Stimulated activated CD8-positive, alpha-beta memory T cell treated with anti-CD3 and anti-CD28 coated beads, Interleukin-4, amount 100 ng/mL, for 1 hour (primary cell): ENCODE measurements around the gene DNTTIP2.
"Not testable (repeated sequence)": the region's sequence is repeated elsewhere in the genome, so short reads cannot be mapped to it uniquely, and the experiment has no call there.

Experiments used
- DNase-seq, 2 donors: peaks; one replicate each; pipeline ENCODE4 v3.0.0-alpha.2; 2020; ENCODE audit warnings: low read depth in 2 of 2, low spot score in 1 of 2

Gene DNTTIP2

DNA sequence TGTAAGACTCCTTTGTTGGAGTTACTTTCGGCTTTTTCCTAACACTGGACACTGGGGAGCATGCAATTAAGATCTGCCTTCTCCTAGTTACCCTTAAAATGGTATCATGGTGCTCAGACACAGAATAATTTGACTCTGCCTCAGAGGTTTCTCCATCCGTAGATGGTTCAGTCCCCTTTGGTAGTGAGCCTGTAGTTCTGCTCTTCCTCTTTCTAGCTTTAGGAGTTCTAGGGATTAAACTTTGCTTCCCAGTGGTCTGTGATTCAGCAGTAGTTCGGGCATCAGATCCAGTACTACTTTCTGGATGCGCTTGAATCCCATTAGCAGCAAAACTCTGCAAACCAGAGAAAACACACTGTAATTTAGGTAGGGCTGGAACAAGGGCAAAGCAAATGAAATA lies 1.5 kb downstream of the DNTTIP2 start:
- no peak for DNase-seq

GRCh38 chr1:93876244-93876643 lies 2.8 kb downstream of the DNTTIP2 start:
- no peak for DNase-seq

DNA sequence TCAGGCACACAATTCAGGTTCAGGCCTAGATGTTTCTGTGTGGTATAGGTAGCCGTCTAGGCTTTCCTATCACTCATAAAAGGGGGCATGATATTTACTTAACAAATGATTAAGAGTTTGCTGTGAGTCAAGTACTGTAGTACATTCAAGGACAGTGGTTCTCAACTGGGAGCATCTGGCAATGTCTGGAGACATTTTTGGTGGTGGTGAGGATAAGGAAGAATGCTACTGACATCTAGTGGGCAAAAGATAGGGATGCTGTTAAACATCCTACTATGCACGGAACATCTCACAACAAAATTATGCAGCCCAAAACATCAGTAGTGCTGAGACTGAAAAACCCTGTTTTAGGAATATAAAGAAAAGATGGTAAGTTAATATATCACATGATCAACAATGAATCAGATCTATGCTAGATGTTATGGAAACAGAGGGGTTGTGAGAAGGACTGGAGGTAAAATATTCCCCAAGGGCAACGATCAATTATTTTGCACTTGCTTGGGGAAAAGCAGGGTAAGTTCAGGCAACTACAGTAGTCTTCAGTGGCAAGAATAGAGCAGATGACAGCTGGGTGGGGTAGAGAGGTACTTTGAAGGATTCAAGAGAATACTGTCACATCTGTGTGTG lies 4.9 kb downstream of the DNTTIP2 start:
- no peak for DNase-seq

GRCh38 chr1:93871366-93871765 lies 7.6 kb downstream of the DNTTIP2 start:
- DNase-seq: no peak

- no peak for DNase-seq
These were observed 9.4 kb downstream of the DNTTIP2 start for GRCh38 chr1:93869653-93870052.

DNA sequence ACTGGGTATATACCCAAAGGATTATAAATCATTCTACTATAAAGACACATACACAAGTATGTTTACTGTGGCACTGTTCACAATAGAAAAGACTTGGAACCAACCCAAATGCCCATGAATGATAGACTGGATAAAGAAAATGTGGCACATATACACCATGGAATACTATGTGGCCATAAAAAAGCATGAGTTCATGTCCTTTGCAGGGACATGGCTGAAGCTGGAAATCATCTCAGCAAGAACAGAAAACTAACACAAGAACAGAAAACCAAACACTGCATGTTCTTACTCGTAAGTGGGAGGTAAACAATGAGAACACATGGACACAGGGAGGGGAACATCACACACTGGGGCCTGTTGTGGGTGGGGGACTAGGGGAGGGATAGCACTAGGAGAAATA lies 10.5 kb downstream of the DNTTIP2 start:
- not testable (repeated sequence) for DNase-seq

DNA sequence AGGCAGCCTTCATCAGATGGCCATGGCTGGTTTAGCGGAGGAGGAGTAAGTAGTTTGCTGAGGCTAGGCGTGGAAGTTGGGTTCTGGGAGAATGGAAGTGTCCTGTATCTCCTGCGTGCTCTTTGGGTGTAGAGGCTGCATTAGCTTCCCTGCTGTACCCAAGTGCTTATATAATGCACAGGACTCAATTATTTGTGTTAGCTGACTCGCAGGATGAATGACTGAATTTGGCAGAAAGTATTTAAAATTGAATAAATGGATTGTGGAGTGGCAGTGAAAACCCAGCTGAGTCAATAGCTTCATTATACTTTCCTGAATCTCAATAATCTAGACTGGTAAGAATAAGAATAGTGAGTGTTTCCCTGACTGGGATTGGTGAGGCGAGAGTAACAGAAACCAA lies 13.8 kb downstream of the DNTTIP2 start:
- DNase-seq: no peak

GRCh38 chr1:93864175-93864574 lies 14.8 kb downstream of the DNTTIP2 start:
- DNase-seq: no peak

DNA sequence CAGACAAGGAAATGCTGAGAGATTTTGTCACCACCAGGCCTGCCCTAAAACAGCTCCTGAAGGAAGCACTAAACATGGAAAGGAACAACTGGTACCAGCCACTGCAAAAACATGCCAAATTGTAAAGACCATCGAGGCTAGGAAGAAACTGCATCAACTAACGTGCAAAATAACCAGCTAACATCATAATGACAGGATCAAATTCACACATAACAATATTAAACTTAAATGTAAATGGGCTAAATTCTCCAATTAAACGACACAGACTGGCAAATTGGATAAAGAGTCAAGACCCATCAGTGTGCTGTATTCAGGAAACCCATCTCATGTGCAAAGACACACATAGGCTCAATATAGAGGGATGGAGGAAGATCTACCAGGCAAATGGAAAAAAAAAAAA lies 21.4 kb downstream of the DNTTIP2 start:
- DNase-seq: not testable (repeated sequence)

DNA sequence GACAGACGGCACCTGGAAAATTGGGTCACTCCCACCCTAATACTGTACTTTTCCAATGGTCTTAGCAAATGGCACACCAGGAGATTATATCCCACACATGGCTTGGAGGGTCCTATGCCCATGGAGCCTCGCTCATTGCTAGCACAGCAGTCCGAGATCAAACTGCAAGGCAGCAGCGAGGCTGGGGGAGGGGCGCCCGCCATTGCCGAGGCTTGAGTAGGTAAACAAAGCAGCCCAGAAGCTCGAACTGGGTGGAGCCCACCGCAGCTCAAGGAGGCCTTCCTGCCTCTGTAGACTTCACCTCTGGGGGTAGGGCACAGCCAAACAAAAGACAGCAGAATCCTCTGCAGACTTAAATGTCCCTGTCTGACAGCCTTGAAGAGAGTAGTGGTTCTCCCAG lies 23.0 kb downstream of the DNTTIP2 start:
- DNase-seq: not testable (repeated sequence)

- no peak for DNase-seq
These were observed 25.1 kb downstream of the DNTTIP2 start for GRCh38 chr1:93853940-93854339.

GRCh38 chr1:93851878-93852277 lies 27.1 kb downstream of the DNTTIP2 start:
- DNase-seq: no peak

- DNase-seq: no peak
These were observed 27.7 kb downstream of the DNTTIP2 start for GRCh38 chr1:93851327-93851712.

DNA sequence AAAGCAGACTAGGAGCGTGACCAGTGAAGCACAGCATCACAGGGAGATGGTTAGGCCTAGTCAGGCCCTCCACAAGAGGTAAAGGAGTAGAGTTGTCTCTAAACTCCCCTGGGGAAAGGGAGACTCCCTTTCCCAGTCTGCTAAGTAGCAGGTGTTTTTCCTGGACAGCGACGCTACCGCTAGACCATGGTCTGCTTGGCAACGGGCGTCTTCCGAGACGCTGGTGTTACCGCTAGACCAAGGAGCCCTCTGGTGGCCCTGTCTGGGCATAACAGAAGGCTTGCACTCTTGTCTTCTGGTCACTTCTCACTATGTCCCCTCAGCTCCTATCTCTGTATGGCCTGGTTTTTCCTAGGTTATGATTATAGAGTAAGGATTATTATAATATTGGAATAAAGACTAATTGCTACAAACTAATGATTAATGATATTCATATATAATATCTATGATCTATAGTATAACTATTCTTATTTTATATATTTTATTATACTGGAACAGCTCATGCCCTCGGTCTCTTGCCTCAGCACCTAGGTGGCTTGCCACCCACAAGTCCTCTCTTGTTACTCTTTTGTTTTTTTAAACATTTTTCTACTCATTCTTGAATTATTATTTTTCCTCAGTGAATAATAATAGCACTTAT lies 28.2 kb downstream of the DNTTIP2 start:
- DNase-seq: peak in 1 of 2 donors; percentile 29

DNA sequence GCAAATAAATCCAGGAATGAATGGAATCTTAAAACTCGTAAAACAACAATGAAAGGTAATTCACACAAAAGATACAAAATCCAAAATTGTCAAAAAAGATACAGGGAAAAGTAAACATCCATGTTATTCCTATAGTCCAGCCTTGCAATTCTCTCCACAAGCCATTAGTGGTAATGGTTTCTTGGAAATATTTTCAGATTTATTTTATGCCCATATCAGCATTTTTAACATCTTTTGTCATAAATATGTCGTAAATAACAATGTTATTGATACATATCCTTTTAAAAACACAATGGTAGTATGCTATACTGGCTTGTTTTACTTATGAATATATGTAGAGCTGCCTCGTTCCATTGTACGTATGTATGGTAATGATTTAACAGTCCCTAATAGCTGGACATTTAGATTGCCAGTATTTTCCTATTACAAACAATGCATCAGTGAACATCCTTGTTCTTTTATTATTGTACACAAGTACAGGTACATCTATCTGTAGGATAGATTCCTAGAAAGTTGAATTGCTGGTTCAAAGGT lies 30.6 kb downstream of the DNTTIP2 start:
- DNase-seq: no peak

DNA sequence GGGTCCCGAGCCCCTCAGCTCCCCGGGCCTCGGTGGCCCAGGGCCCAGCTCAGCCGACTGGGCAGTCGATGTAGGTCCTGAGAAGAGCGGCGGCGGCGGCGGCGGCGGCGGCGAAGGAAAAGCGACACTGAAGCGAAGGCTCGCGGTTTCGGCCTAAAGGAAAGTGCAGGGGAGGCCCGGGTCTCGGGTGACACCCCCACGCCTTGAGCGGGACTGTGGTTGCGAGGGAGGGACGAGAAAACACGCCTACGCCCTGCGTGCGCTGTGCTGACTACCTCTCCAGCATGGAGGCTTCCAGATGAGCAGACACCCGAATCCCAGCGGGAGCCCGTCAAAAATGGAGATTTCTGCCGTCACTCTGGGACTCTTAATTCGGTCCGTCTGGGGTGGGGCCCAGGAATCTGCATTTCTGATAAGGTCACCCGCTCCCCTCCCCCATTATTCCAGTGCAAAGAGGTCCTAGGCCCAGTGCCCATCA lies 31.2 kb downstream of the DNTTIP2 start:
- DNase-seq: peak; percentile 34 to 53

DNA sequence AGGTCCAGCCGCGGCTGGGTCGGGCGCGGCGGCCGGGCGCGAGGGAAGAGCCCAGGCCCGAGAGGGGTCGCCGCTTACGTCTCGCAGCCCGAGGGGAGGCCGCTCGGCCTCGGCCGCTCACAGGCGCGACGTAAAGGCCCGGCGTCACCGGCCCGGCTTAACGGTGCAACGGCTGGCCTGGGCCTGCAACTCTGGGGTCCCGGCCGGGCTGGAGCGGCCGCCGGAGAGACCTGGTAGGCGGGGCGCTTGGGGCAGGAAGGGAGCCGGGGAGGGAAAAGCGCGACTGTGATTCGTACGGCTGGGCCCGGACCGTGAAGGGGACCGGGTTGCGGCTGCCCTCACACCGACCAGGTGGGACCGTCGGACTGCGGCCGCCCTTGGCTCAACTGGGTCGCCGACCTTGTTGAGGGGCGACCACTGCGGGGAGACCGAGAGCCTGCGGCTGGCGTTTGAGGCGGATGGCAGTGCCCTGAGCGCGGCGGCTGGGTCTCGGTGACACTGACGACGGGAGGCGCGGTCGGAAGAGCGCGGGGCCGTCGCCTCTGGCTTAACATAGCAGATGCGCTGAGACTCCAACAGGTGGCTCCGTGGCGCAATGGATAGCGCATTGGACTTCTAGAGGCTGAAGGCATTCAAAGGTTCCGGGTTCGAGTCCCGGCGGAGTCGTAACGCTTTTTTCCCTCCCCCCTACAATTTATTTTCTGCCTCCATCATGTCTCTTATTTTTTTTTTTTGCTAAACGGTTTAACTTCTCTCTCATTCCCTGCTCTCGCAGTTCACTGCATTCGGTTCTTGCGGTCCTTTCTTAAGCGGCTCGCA lies 31.8 kb downstream of the DNTTIP2 start:
- DNase-seq: peak; percentile 69 to 80

GRCh38 chr1:93846206-93846991 lies 32.6 kb downstream of the DNTTIP2 start:
- DNase-seq: peak; percentile 62 to 73

DNA sequence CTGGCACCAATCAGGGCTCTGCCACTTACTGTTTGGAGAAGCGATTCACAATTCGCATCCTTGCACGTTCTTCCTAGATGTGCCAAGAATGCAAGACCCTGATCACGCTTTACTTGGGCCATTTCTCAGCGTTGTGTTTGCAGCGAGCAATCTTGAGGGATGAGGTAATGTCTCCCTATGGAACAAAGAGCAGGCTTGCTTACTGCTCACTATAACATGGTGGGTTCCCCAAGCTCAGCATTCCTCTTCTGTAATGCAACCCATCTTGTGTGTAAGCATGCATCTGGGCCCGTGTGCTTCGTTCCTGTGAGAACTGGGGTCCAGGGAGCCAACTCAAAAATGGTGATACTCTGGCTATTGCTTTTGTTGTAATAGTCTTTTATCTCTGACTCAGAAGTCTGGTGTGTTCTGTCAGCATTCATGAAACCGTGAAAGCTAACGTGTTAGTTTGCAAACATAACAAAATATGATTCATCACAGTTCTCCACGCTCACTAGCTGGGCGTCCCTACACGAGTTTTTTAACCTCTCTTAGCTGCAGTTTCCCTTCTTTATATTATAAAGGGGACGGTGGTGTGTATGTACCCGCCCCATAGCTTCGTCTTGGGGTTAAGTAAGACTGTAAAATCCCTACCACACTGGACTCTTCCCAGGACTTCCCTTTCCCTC lies 33.3 kb downstream of the DNTTIP2 start:
- no peak for DNase-seq

DNA sequence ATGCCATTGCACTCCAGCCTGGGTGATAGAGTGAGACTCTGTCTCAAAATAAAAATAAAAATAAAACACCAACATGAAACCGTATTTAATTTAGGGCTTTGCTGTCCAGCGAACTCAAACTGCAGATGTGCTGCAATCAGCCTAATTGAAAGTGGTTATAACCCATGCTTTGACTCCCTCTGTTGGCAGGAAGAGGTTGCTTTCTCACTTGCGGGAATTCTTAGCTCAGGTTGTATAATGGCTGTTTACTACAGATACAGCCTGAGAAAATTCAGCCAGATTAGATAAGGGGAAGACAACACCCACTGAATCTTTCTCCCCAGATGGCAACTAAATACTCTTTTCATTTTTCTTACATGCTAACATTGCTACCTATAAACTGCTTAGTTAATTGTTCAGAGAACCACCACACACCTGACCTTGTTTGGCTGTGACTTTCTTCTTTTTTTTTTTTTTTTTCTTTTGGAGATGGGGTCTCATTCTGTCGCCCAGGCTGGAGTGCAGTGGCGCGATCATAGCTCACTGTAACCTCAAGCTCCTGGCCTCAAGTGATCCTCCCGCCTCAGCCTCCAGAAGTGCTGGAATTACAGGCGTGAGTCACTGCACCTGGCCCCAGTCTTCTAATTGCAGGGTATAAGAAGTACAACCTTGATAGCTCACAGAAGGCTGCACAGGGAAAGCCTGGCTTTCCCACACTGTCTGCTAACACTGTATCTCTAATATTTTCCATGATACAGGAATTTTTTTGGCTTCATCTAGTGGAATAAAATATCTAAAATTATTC lies 34.6 kb downstream of the DNTTIP2 start:
- peak in 1 of 2 donors; percentile 10 for DNase-seq
